SK-MEL-5 (cell line): ENCODE measurements around the gene KCNC3. TPM values are rescaled to one million over a fixed set of nuclear protein-coding genes. Genes with fewer than 3 reads are reported as not detected.
"Not testable (repeated sequence)": the region's sequence is repeated elsewhere in the genome, so short reads cannot be mapped to it uniquely, and the experiment has no call there.

Experiments
- DNase-seq: peaks from one replicate; pipeline ENCODE4 v3.0.0-alpha.2; 2016; ENCODE audit warnings: low read depth, low spot score
- in situ Hi-C: cut with HindIII; loops from 2 replicates; pipeline ENCODE4 v1.10.0; 2016; ENCODE audit warnings: low sequenced_read_pairs, high pct_unique_total_duplicates, low pct_unique_long_range_greater_than_20kb
- total RNA-seq: library from RNA; depleted of rRNA; stranded (reverse); fragments of >200 nt; shearing (Covaris generic); gene quantifications from 2 replicates; pipeline ENCODE4 v1.2.3, GENCODE V29; 2014

KCNC3 gene
- total RNA-seq, 1 experiment from 2014 or later, result 0.55 TPM

- DNase-seq, result peak; percentile 81
- in situ Hi-C loops, result no loop called here
Measured at GRCh38 chr19:50358483-50359327, 29.5 kb upstream of the KCNC3 start.

- in situ Hi-C loops, result no loop called here
Measured at GRCh38 chr19:50357178-50358100, 28.3 kb upstream of the KCNC3 start.

GRCh38 chr19:50356691-50357177 is 27.6 kb upstream of the KCNC3 start:
- in situ Hi-C loops, result no loop called here
- DNase-seq, result no peak

More at GRCh38 chr19:50357178-50358100, 28.3 kb upstream of the KCNC3 start:
- peak; percentile 64 for DNase-seq

- in situ Hi-C loops, result not testable (repeated sequence)
Measured at GRCh38 chr19:50353487-50353880, 24.3 kb upstream of the KCNC3 start.

GRCh38 chr19:50352242-50352641 is 23.1 kb upstream of the KCNC3 start:
- DNase-seq, result no peak
- in situ Hi-C loops, result no loop called here

More at GRCh38 chr19:50353487-50353880, 24.3 kb upstream of the KCNC3 start:
- DNase-seq, result not testable (repeated sequence)

- peak; percentile 45 for DNase-seq
- in situ Hi-C loops, result no loop called here
Measured at GRCh38 chr19:50349277-50350057, 20.3 kb upstream of the KCNC3 start.

GRCh38 chr19:50347089-50347581 is 18.0 kb upstream of the KCNC3 start:
- DNase-seq, in situ Hi-C loops: not testable (repeated sequence)

- DNase-seq, result no peak
- in situ Hi-C loops, result no loop called here
Measured at GRCh38 chr19:50344661-50345318, 15.6 kb upstream of the KCNC3 start.

- in situ Hi-C loops, result no loop called here
- DNase-seq, result no peak
Measured at GRCh38 chr19:50341091-50341564, 12.0 kb upstream of the KCNC3 start.

- DNase-seq, result no peak
- in situ Hi-C loops, result no loop called here
Measured at GRCh38 chr19:50340331-50340730, 11.2 kb upstream of the KCNC3 start.

- DNase-seq, in situ Hi-C loops: not testable (repeated sequence)
Measured at GRCh38 chr19:50337031-50337430, 7.9 kb upstream of the KCNC3 start.

- in situ Hi-C loops, result no loop called here
Measured at GRCh38 chr19:50334741-50335421, 5.7 kb upstream of the KCNC3 start.

GRCh38 chr19:50333737-50334617 is 4.8 kb upstream of the KCNC3 start:
- peak; percentile 20 for DNase-seq
- in situ Hi-C loops, result no loop called here

More at GRCh38 chr19:50334741-50335421, 5.7 kb upstream of the KCNC3 start:
- no peak for DNase-seq

- in situ Hi-C loops, result no loop called here
- peak; percentile 94 for DNase-seq
Measured at GRCh38 chr19:50333235-50333736, 4.1 kb upstream of the KCNC3 start.
